ENCODE measurements around the gene CAVIN1. TPM values are rescaled to one million over a fixed set of nuclear protein-coding genes. Genes with fewer than 3 reads are reported as not detected.
"Not testable (repeated sequence)": the region's sequence is repeated elsewhere in the genome, so short reads cannot be mapped to it uniquely, and the experiment has no call there.

CAVIN1 gene, protein sequence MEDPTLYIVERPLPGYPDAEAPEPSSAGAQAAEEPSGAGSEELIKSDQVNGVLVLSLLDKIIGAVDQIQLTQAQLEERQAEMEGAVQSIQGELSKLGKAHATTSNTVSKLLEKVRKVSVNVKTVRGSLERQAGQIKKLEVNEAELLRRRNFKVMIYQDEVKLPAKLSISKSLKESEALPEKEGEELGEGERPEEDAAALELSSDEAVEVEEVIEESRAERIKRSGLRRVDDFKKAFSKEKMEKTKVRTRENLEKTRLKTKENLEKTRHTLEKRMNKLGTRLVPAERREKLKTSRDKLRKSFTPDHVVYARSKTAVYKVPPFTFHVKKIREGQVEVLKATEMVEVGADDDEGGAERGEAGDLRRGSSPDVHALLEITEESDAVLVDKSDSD
- 18.6 and 26.9 TPM in 2 replicates for total RNA-seq (2014; rRNA removed; shearing (Covaris generic))

DNA sequence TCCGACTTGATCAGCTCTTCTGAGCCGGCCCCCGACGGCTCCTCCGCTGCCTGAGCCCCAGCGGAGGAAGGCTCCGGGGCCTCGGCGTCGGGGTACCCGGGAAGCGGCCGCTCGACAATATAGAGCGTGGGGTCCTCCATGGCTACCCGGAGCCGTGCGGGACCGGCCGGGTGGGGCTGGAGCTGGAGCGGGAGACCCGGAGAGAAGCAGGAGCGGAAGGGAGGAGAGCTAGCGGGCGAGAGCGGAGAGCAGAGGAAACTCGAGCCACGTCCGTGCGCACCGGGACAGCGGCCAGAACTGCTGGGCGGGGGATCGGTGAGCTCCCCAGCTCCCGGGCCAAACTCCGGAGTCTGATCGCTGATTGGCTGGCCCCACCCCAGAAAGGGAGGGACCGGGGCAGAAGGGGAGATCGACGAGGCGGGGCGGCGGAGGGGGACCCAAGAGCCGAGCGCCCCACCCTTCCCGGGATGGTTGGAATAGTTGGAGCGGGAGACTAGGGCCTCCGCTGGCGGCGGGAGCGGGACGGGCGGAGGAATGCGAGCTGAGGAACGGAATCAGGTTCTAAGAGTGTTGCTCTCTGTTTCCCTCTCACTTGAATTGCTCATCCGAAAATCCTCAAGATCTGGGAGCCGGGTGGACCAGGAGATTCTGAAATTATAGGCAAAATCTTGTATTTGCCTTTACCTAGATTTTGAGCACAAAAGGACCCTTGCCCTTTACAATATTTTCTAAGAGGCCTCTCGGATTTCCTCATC lies at the start of gene CAVIN1:
Gene CAVIN1 (minus strand): TSS at position 299 of the 755 bp plus-strand sequence. CDS start 159 bp downstream, at position 140.
- no peaks in the 10 kb centered on the region for H3K36me3 ChIP-seq (replicated peaks; ENCODE audit: control insufficient read depth, insufficient read depth, low read length)
- H3K27me3 ChIP-seq (ENCODE audit: control insufficient read depth, insufficient read depth, low read length): peaks cover 23% of the 10 kb centered on the region
- H3K4me3 ChIP-seq (ENCODE audit: insufficient read depth, low read depth, low read length): peak within 1 kb of the TSS; percentile 63
- DNase-seq: peak; percentile 99

DNA sequence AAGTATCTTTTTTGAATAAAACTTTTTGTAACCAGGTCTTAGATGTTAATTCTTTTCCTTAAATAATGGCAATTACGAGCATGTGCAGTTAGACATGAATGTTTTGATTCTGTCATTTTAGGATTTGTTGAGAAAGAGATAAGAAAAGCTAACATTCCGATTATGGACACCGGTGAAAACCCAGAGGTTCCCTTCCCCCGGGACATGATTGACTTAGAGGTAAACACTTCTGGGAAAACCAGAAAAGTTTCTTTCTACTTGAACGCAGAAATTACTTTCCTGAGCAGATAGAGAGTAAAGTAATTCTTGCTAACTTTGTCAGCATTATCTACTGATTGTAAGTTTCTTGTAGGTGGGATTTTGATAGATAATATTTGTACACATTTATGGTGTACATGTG lies 44.8 kb upstream of the CAVIN1 start:
- Histone ChIP-seq H3K27me3 (ENCODE audit: control insufficient read depth, insufficient read depth, low read length) (no peaks in the 10 kb centered on the region), H3K4me3 (ENCODE audit: insufficient read depth, low read depth, low read length) (no peak overlapping the region), H3K36me3 (replicated peaks; ENCODE audit: control insufficient read depth, insufficient read depth, low read length) (peaks cover 9% of the 10 kb centered on the region)
- no peak for DNase-seq

DNA sequence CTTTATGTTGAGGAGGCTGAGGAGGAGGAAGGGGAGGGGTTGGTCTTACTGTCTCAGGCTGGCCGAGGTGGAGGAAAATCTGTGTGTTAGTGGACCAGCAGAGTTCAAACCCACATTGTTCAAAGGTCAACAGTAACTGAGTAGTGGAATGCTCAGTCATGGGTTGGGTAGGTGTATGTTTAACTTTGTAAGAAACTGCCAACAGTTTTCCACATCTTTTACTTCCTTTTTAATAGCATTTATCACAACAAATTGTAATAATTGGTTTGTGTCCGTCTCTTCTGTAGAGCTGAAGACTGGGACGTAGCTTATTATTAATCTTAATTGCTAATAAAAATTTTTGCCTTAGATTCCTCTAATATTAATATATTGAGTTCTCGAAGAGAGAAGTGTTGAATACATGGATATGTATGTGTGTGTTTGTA lies 40.9 kb upstream of the CAVIN1 start:
- H3K36me3 ChIP-seq (replicated peaks; ENCODE audit: control insufficient read depth, insufficient read depth, low read length): peaks cover 10% of the 10 kb centered on the region
- no peak overlapping the region for H3K4me3 ChIP-seq (ENCODE audit: insufficient read depth, low read depth, low read length)
- no peaks in the 10 kb centered on the region for H3K27me3 ChIP-seq (ENCODE audit: control insufficient read depth, insufficient read depth, low read length)
- no peak for DNase-seq

DNA sequence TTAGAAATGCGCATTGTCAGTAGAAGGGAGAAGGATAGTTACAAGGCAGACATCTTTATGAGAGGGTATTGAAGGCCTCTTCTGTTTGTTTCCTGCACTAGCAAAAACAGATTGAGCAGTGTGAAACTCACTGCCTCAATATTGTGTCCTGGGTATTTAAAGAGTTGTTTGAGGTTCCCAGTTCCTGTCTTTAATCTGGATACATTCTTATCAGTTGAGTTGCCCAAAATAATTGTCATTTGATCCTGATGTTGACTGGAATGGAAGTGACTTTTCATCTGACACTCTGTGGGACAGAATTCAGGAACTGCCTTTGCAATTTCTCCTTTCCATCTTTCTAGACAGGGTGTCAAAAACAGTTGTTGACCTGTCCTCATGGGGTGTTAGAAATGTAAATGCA lies 37.3 kb upstream of the CAVIN1 start:
- Histone ChIP-seq H3K4me3 (ENCODE audit: insufficient read depth, low read depth, low read length) (no peak overlapping the region), H3K36me3 (replicated peaks; ENCODE audit: control insufficient read depth, insufficient read depth, low read length) (peaks cover 3% of the 10 kb centered on the region), H3K27me3 (ENCODE audit: control insufficient read depth, insufficient read depth, low read length) (no peaks in the 10 kb centered on the region)
- no peak for DNase-seq

DNA sequence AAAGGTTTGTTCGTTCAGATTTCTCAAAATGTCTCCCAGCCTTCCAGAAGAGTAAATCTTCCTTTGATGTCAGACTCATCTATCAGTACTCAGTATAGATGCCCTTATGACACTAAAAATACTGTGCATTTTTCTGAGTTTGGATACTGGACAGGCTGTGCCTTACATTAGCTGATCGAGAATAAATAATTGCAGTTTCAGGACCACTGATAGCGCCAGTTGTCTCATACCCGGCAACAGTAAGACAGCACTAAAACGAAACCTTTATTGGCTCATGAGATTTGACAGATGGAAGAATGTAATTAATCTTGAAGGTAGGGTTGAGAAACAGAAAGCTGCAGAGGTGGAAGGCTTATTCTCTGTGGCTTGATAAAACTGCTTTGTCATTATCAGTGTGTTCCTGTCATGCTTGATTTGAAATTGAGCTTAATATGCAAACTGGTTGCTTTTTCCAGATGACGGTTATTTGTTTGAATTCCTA lies 36.8 kb upstream of the CAVIN1 start:
- H3K36me3 ChIP-seq (replicated peaks; ENCODE audit: control insufficient read depth, insufficient read depth, low read length): peaks cover 3% of the 10 kb centered on the region
- H3K4me3 ChIP-seq (ENCODE audit: insufficient read depth, low read depth, low read length): no peak overlapping the region
- no peaks in the 10 kb centered on the region for H3K27me3 ChIP-seq (ENCODE audit: control insufficient read depth, insufficient read depth, low read length)
- peak; percentile 25 for DNase-seq

DNA sequence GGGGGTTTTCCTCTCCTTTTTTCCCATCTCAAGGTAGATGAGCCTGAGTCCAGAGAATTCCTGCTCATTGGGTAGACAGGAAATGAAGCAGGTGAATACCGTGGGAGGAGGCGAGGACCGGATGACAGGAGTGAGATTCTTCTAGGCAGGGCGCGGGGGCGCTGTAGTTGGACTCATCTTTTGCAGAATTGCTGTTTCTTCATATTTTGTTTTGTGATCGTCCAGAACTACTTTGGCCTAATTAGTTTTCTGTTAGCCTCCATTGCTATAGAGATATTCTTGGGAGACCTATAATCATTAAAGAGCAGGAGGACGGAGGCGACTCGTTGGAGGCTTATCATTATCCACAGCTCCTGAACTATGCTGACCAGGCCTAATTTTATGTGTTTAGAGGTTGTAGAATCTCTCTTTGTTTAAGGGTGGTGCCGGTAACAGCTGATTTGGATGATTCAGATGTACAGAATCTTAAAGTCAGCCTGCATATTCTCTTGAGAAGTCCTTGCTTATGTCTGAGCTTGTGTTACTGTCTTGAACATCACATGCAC lies 36.3 kb upstream of the CAVIN1 start:
- peaks cover 3% of the 10 kb centered on the region for H3K36me3 ChIP-seq (replicated peaks; ENCODE audit: control insufficient read depth, insufficient read depth, low read length)
- peak overlapping the region; percentile 76 for H3K4me3 ChIP-seq (ENCODE audit: insufficient read depth, low read depth, low read length)
- H3K27me3 ChIP-seq (ENCODE audit: control insufficient read depth, insufficient read depth, low read length): no peaks in the 10 kb centered on the region
- DNase-seq: peak; percentile 74

DNA sequence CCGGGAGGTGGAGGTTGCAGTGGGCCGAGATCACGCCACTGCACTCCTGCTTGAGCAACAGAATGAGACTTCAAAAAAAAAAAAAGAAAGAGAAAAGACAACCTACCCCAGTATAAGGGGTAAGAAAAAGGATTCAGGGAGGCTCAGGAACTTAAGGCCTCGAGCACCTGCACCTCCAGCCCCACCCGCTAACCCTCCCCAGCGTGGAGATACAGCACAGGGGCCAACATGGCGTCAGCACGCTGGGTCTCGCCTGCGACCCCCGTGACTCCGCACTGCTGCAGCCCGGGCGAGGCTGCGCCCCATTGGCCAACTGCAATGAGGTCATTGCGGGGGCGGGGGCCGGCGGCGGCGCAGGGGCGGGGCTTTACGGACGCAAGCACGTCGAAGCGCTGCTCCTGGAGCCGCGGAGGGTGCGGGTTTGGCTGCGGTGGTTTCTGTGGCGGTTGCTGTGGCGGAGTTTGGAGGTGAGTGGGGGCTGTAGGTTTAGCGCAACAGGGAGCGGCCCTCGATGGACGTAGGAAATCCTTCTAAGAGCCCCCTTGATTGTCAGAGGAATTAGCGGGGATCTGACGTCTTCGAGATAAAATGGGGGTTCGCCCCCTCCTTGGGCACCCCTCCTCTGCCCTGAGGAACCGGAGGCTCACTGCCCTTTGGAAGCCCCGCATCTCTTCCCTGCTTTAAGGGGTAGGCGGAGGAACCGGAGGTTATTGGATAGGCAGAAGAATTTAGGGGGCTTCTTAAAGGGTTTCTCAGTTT lies 35.6 kb upstream of the CAVIN1 start, which contains the start of gene ATP6V0A1:
Gene ATP6V0A1 (plus strand): TSS at position 382 of the 759 bp plus-strand sequence. CDS start 2,017 bp downstream, outside the sequence.
- peak; percentile 98 for DNase-seq
- H3K36me3 ChIP-seq (replicated peaks; ENCODE audit: control insufficient read depth, insufficient read depth, low read length): peaks cover 3% of the 10 kb centered on the region
- H3K4me3 ChIP-seq (ENCODE audit: insufficient read depth, low read depth, low read length): peak within 1 kb of the TSS; percentile 76
- H3K27me3 ChIP-seq (ENCODE audit: control insufficient read depth, insufficient read depth, low read length): no peaks in the 10 kb centered on the region

DNA sequence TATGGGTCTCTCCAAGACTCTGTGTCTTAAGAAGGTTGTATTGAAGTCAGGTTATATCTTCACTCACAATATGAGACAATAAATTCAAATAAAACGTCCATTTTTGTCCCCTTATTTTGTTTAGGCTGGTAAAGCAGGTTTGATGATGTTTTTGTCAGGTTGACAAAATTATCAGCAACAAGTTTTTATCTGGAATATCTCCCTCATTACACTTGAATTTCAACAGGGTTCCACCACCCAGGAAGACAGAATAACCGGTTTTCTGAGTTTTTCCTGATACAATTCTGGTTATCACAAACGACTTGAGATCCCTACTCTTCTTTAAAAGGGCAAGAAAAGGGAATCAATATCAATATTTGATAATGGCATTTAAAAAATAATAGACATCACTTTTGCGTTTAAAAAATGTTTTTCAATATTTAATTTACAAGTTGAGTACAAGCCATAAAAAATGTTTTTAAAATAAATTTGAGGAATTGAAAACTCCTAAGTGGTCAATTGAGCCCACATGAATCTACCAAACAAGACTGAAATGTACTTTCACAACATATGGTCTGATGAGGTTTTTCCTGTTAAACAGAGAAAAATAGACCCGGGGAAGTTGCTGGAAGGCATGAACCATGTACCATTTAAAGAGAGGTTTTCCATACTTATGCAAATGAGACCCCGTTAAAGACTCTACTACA lies 34.2 kb upstream of the CAVIN1 start:
- Histone ChIP-seq H3K27me3 (ENCODE audit: control insufficient read depth, insufficient read depth, low read length) (no peaks in the 10 kb centered on the region), H3K36me3 (replicated peaks; ENCODE audit: control insufficient read depth, insufficient read depth, low read length) (peaks cover 3% of the 10 kb centered on the region), H3K4me3 (ENCODE audit: insufficient read depth, low read depth, low read length) (no peak overlapping the region)
- DNase-seq: no peak

DNA sequence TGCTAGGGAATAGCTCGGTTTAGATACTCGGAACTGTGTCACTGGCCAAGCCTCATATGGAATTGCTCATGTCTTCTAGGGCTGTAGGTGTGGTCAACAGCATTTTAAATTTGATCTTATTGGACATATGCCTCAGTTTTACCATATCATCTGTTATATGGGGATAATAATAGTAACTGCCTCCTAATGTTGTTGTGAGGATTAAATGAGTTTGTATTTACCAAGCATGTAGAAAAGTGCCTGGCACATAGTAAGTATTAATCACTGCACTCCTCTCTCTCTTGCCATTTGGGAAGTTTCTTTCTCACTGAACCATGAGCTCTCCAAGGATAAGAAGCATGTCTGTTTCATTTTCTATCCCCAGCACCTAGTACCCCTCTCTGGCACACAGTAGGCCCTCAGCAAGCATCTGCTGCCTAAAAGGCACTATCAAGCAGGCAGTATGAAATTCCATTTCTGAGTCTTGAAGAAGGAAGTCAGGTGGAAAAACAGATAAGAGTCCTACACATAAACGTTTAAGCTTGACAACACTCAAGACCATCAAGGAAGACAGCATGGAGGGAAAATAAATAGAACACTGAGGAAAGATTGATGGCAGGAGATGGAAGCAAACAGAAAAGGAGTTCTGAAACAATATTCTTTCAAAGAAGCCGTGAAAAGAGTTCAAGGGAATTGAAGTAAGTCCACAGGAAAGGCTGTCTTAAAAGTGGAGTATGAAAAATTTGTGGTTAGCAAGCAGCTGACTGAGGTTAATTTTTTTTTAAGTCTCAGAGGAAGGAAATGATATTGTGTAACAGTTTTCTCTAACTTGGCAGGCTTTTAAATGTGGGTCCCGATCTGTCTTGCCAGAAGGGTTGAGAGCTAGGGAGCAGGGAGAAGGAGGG lies 33.4 kb upstream of the CAVIN1 start:
- Histone ChIP-seq H3K27me3 (ENCODE audit: control insufficient read depth, insufficient read depth, low read length) (no peaks in the 10 kb centered on the region), H3K4me3 (ENCODE audit: insufficient read depth, low read depth, low read length) (no peak overlapping the region), H3K36me3 (replicated peaks; ENCODE audit: control insufficient read depth, insufficient read depth, low read length) (peaks cover 2% of the 10 kb centered on the region)
- no peak for DNase-seq

DNA sequence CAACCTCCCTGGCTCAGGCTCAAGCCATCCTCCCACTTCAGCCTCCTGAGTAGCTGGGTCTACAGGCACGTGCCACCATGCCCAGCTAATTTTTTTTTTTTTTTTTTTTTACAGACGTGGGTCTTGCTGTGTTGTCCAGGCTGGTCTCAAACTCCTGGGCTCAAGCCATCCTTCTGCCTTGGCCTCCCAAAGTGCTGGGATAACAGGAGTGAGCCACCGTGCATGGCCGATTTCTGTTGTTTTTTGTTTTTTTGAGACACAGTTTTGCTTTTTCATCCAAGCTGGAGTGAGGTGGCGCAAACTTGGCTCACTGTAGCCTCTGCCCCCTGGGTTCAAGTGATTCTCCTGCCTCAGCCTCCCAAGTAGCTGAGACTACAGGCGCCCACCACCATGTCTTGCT lies 31.9 kb upstream of the CAVIN1 start:
- not testable (repeated sequence) for H3K27me3 ChIP-seq (ENCODE audit: control insufficient read depth, insufficient read depth, low read length); H3K4me3 ChIP-seq (ENCODE audit: insufficient read depth, low read depth, low read length); H3K36me3 ChIP-seq (replicated peaks; ENCODE audit: control insufficient read depth, insufficient read depth, low read length); DNase-seq

DNA sequence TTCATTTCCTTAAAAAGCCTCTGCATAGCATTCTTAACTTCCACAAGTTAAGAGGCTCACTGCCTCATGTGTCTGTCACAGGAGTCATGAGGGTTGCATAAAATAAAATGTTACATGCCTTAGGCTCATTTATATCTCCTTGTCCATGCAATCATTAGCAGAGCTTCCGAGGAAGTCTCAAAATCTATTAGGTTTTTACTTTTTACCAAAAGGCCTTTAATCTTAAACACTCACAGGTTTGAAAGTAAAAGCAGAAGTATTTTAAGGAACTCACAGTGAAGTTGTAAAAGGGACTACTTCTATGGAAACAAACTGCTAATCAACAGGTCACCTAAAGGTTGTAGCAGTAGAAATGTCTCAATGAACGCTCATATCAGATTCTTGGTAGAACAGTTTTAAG lies 30.4 kb upstream of the CAVIN1 start:
- DNase-seq: no peak
- H3K36me3 ChIP-seq (replicated peaks; ENCODE audit: control insufficient read depth, insufficient read depth, low read length): no peaks in the 10 kb centered on the region
- no peaks in the 10 kb centered on the region for H3K27me3 ChIP-seq (ENCODE audit: control insufficient read depth, insufficient read depth, low read length)
- no peak overlapping the region for H3K4me3 ChIP-seq (ENCODE audit: insufficient read depth, low read depth, low read length)

DNA sequence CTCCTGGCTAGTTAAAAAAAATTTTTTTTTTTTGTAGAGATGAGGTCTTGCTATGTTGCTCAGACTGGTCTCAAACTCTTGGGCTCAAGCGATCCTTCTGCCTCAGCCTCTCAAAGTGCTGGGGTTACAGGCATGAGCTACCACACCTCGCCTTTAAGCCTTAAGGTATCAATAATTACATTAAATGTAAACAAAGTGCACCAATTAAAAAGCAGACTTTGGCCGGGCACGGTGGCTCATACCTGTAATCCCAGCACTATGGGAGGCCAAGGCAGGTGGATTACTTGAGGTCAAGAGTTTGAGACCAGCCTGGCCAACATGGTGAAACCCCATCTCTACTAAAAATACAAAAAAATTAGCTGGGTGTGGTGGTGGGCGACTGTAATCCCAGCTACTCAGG lies 28.2 kb upstream of the CAVIN1 start:
- not testable (repeated sequence) for DNase-seq; H3K36me3 ChIP-seq (replicated peaks; ENCODE audit: control insufficient read depth, insufficient read depth, low read length); H3K4me3 ChIP-seq (ENCODE audit: insufficient read depth, low read depth, low read length); H3K27me3 ChIP-seq (ENCODE audit: control insufficient read depth, insufficient read depth, low read length)

DNA sequence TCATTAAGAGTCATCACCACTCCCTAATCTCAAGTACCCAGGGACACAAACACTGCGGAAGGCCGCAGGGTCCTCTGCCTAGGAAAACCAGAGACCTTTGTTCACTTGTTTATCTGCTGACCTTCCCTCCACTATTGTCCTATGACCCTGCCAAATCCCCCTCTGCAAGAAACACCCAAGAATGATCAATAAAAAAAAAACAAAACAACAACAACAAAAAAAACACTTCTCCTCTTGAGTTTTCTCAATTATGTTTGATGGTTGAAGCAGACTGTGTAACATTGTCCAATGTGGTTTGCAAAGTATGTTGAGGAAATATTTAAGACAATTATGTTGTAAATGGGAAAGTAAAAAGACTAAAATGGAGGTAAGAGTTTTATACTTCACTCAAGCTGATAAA lies 26.8 kb upstream of the CAVIN1 start:
- not testable (repeated sequence) for DNase-seq; H3K27me3 ChIP-seq (ENCODE audit: control insufficient read depth, insufficient read depth, low read length); H3K36me3 ChIP-seq (replicated peaks; ENCODE audit: control insufficient read depth, insufficient read depth, low read length); H3K4me3 ChIP-seq (ENCODE audit: insufficient read depth, low read depth, low read length)
